Diencephalon (tissue), 1 donor: ENCODE data around the gene SUCLG2. TPM values are rescaled to one million over a fixed set of nuclear protein-coding genes. Genes with fewer than 3 reads are reported as not detected.

Experiments
- total RNA-seq: library from RNA; depleted of rRNA; stranded (reverse); fragments of >200 nt; gene quantifications from one replicate; pipeline ENCODE4 v1.2.3, GENCODE V29; 2014

The SUCLG2 gene
- 17.3 TPM for total RNA-seq

GRCh38 chr3:67654099-67654843, at the start of gene SUCLG2:
TSS of gene SUCLG2 (minus strand) at chr3:67654612. CDS start at chr3:67654586, 26 bp downstream.

